Sigmoid colon (tissue), 4 donors: ENCODE measurements around the gene PRKG1.
A peak's percentile ranks its signal among the peaks of the same experiment; 100 is the strongest.

Source experiments
- POLR2A ChIP-seq, 2 donors: fragments of 450-650 bp; IDR thresholded peaks; one replicate each; pipeline ENCODE4 v1.6.1; 2016; ENCODE audit warnings: antibody characterized with exemption in 2 of 2, mild to moderate bottlenecking in 2 of 2, moderate library complexity in 2 of 2
- POLR2AphosphoS5 ChIP-seq, 4 donors: sonication (generic); formaldehyde crosslinking; IDR thresholded peaks; one replicate each; pipeline ENCODE4 v1.6.1; 2017; ENCODE audit warnings: antibody characterized with exemption in 4 of 4
- TF ChIP-seq, protein P1 (sequence below), 4 experiments: fragments of 450-650 bp in 3 of 4; fragments of 200-600 bp in 1 of 4; IDR thresholded peaks; one replicate each; pipeline ENCODE4 v1.5.1; 2016 to 2019; ENCODE audit warnings: antibody characterized with exemption in 4 of 4, mild to moderate bottlenecking in 3 of 4, moderate library complexity in 2 of 4

DNA sequence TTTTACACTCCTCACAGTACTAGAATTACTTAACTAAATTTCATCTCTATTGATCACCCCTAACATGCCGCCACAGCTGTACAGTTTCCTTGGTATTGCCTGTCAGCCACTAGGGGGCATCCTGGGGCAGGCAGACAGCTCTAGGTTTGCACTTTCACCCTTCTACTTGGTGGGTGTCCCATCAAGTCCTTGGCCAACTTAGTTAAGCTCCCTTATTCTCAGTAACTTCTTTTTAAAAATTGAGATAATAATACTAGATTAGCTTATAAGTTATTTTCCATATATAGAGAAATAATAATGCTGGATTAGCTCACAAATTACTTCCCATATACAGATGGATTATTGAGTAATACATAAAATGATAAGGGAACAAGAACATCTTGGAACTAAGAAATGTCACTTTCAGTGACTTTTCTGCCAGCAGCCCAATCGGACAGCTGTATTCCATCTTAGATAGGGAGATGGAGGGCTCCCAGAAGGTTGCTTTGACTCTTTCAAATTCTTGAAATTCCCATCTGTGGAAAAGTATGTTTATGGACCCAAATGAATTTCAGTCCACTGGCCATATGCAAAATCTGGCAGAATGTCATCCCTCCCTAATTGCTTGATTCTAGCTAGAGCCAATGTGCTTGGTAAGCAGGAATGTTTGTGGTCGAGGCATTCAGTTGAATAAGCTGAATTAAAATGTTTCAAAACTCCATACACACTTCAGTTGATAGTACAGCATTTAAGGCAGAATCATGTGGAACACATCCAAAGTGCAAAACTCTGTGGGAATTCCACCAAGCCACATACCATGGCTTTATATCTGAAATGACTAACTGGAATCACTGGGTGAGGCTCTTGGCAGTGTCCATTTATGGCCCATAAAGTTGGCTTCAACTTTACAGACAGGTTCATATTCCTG lies 315.4 kb downstream of the PRKG1 start:
- TF ChIP-seq, protein P1, sequence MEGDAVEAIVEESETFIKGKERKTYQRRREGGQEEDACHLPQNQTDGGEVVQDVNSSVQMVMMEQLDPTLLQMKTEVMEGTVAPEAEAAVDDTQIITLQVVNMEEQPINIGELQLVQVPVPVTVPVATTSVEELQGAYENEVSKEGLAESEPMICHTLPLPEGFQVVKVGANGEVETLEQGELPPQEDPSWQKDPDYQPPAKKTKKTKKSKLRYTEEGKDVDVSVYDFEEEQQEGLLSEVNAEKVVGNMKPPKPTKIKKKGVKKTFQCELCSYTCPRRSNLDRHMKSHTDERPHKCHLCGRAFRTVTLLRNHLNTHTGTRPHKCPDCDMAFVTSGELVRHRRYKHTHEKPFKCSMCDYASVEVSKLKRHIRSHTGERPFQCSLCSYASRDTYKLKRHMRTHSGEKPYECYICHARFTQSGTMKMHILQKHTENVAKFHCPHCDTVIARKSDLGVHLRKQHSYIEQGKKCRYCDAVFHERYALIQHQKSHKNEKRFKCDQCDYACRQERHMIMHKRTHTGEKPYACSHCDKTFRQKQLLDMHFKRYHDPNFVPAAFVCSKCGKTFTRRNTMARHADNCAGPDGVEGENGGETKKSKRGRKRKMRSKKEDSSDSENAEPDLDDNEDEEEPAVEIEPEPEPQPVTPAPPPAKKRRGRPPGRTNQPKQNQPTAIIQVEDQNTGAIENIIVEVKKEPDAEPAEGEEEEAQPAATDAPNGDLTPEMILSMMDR (IDR thresholded peaks at IDR 0.05) = peak in 2 of 4 experiments; percentile 34 to 43
- TF ChIP-seq POLR2AphosphoS5 (IDR thresholded peaks at IDR 0.05) (no peak), POLR2A (IDR thresholded peaks at IDR 0.05) (no peak)
